ENCODE results near the gene LST1. TPM values are rescaled to one million over a fixed set of nuclear protein-coding genes. Genes with fewer than 3 reads are reported as not detected.
"Not testable (repeated sequence)": the region's sequence is repeated elsewhere in the genome, so short reads cannot be mapped to it uniquely, and the experiment has no call there.

LST1 gene
- total RNA-seq, 2 donors from 2014 or later: 2.8 to 8.5 TPM

GRCh38 chr6:31547727-31548543, 38.1 kb upstream of the LST1 start:
- peak overlapping the region; percentile 43 to 50 for H3K4me3 ChIP-seq
- TF ChIP-seq, protein P1, sequence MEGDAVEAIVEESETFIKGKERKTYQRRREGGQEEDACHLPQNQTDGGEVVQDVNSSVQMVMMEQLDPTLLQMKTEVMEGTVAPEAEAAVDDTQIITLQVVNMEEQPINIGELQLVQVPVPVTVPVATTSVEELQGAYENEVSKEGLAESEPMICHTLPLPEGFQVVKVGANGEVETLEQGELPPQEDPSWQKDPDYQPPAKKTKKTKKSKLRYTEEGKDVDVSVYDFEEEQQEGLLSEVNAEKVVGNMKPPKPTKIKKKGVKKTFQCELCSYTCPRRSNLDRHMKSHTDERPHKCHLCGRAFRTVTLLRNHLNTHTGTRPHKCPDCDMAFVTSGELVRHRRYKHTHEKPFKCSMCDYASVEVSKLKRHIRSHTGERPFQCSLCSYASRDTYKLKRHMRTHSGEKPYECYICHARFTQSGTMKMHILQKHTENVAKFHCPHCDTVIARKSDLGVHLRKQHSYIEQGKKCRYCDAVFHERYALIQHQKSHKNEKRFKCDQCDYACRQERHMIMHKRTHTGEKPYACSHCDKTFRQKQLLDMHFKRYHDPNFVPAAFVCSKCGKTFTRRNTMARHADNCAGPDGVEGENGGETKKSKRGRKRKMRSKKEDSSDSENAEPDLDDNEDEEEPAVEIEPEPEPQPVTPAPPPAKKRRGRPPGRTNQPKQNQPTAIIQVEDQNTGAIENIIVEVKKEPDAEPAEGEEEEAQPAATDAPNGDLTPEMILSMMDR (IDR thresholded peaks at IDR 0.05): no peak
- H3K27ac ChIP-seq: peak overlapping the region; percentile 88 to 89
- no peaks in the 10 kb centered on the region for H3K9me3 ChIP-seq
- H3K27me3 ChIP-seq: no peaks in the 10 kb centered on the region
- DNase-seq (ENCODE audit: low spot score): no peak
- peaks cover 23% of the 10 kb centered on the region for H3K36me3 ChIP-seq
- H3K4me1 ChIP-seq: peaks cover 0 to 21% of the 10 kb centered on the region in 2 donors

GRCh38 chr6:31548544-31548873, 37.6 kb upstream of the LST1 start:
- no peak overlapping the region for H3K4me3 ChIP-seq
- peaks cover 0 to 18% of the 10 kb centered on the region in 2 donors for H3K4me1 ChIP-seq
- H3K27ac ChIP-seq: peak overlapping the region; percentile 88 to 89
- peaks cover 26% of the 10 kb centered on the region for H3K36me3 ChIP-seq
- TF ChIP-seq, protein P1 (IDR thresholded peaks at IDR 0.05): no peak
- no peak for DNase-seq (ENCODE audit: low spot score)
- H3K27me3 ChIP-seq: no peaks in the 10 kb centered on the region
- H3K9me3 ChIP-seq: no peaks in the 10 kb centered on the region

DNA sequence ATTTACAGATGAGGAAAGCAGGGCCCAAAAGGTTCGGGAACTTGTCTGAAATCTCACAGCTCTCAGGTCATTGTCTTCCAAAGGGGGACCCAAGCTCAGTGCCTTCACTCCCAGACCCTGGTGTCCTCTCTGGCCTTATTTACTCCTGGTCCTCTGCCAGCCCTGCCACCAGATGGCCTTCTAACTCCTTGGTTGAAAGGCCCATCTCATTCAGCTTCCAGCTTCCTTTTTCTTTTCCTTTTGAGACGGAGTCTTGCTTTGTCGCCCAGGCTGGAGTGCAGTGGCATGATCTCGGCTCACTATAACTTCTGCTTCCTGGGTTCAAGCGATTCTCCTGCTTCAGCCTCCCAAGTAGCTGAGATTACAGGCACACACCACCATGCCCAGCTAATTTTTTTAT, 34.7 kb upstream of the LST1 start:
- H3K4me3 ChIP-seq; DNase-seq (ENCODE audit: low spot score); H3K27me3 ChIP-seq; H3K9me3 ChIP-seq: not testable (repeated sequence)
- Histone ChIP-seq H3K36me3 (peaks cover 31% of the 10 kb centered on the region), H3K4me1 (peaks cover 0 to 16% of the 10 kb centered on the region in 2 donors), H3K27ac (peak overlapping the region in 1 of 2 donors; percentile 11)
- TF ChIP-seq, protein P1 (IDR thresholded peaks at IDR 0.05): peak in 1 of 2 donors; percentile 62

GRCh38 chr6:31556307-31556706, 29.8 kb upstream of the LST1 start:
- Histone ChIP-seq H3K4me3 (no peak overlapping the region), H3K27me3 (no peaks in the 10 kb centered on the region), H3K9me3 (no peaks in the 10 kb centered on the region), H3K36me3 (peaks cover 41% of the 10 kb centered on the region), H3K27ac (no peak overlapping the region), H3K4me1 (peaks cover 0 to 39% of the 10 kb centered on the region in 2 donors)
- TF ChIP-seq, protein P1 (IDR thresholded peaks at IDR 0.05): no peak
- DNase-seq (ENCODE audit: low spot score): no peak

DNA sequence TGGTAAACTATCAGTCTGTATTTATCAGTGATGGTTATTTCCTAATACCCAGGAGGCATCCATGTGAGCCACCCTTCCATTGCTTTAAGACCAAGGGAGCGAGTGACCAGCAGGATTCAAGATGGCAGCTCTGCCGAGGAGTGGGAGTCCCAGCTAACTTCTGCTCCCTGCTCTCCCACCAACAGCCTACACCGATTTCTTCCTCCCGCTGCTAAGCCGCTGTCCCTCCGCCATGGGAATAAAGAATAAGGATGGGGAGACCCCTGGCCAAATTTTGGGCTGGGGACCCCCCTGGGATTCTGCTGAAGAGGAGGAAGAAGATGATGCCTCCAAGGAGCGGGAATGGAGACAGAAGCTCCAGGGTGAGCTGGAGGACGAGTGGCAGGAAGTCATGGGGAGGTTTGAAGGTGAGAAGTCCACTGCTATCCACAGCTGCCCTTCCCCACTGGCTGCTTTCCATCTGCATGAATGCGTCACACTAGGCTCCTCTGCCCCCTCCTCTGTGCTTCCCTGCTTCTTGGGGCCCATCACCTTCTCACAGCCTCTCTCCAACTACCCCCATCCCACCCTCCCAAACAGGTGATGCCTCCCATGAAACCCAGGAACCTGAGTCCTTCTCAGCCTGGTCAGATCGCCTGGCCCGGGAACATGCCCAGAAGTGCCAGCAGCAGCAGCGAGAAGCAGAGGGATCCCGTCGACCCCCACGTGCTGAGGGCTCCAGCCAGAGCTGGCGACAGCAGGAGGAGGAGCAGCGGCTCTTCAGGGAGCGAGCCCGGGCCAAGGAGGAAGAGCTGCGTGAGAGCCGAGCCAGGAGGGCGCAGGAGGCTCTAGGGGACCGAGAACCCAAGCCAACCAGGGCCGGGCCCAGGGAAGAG, 28.4 kb upstream of the LST1 start:
- H3K27ac ChIP-seq: peak overlapping the region; percentile 19 to 53
- no peak for DNase-seq (ENCODE audit: low spot score)
- H3K36me3 ChIP-seq: peaks cover 41% of the 10 kb centered on the region
- no peaks in the 10 kb centered on the region for H3K9me3 ChIP-seq
- no peak overlapping the region for H3K4me3 ChIP-seq
- peaks cover 0 to 39% of the 10 kb centered on the region in 2 donors for H3K4me1 ChIP-seq
- TF ChIP-seq, protein P1 (IDR thresholded peaks at IDR 0.05): no peak
- no peaks in the 10 kb centered on the region for H3K27me3 ChIP-seq

Measured in right atrium auricular region (tissue), 2 donors.